ENCODE measurements around the gene PPDPF. TPM values are rescaled to one million over a fixed set of nuclear protein-coding genes. Genes with fewer than 3 reads are reported as not detected.

PPDPF gene
- total RNA-seq, 1 experiment from 2014 or later, result 245 TPM

DNA sequence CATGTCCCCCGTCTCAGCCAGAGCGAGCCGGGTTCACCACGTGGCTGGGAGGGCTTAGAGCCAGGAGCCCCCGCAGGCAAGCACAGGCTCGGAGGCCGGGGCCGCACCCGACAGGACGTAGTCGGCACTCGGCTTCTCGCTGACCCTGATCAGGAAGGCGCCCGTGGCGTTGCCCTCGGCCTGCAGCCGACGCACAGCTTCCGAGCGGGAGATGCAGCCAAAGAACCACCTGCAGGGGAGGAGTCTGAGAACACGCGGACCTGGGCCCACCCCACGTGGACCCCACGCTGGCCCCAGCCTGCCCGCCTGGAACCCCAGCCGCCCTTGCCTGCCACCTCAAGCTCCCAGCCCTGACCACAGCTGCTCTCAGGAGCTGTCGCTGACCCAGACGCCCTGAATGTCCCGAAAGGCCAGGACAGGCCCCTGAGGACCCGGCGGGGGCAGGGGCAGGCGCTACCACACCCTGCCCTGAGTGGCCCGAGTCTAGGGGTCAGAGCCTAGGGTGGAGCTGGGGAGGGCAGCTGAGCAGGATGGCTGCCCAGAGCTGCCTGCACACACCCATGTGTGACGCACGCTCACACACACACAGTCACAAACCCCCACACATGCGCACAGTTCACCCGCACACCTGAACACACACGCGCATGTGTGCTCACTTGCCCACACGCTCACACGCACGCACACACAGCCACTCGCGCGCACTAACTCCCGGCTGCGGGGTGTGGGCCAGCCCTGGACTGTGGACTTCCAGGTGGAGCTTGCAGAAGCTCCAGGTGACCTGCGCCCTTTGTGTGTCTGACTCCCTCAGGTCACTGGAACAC is 14.5 kb downstream of the PPDPF start:
- POLR2A ChIA-PET (ENCODE audit: unreplicated experiment), result interaction anchor here (0.5 kb wide), 2 partner anchors 15 to 41 kb away, joined by 3 to 4 read pairs; no protein-coding TSS in a partner anchor

DNA sequence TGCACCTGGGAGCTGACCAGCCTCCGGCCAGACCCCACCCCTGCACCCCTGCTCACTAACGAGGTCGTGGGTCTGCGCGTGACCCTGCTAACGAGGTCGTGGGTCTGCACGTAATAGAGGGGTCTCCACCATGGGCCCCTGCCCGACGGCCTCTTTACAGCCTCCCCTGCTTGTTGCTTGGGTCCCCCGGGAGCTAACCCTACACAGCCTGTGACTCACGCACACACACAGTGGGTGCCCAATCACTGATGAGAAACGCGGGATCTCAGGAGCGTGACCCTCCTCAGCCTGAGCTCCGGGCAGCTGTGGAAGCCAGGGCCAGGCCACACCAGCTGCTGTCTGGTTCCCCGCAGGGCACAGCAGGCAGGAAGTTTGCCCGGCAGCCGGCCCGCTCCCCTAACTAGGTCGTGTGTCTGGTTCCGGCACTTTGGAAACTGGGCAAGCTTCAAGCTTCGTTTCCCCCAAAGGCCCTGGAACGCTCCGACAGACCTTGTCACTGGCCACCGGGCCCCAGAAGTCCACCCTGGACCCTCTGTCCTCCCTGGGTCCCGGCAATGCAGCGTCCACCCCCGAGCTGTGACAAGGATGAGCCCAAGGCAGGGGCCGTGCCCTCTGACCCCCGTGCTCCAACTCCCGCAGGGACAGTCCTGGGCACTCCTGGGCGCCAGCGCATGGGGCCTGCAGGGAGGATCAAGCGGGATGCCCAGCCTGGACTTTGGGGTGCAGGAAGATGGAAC is 15.8 kb downstream of the PPDPF start:
- no TSS peak for BruUV-seq (replicated peaks)
- Histone ChIP-seq H3K27ac (ENCODE audit: low read length) (peak overlapping the region; percentile 85), H3K9me2 (replicated peaks; ENCODE audit: low read length) (no peaks in the 10 kb centered on the region), H3K27me3 (ENCODE audit: low read length) (no peaks in the 10 kb centered on the region), H3F3A (ENCODE audit: low read length, unreplicated experiment) (no peaks in the 10 kb centered on the region), H3K79me2 (ENCODE audit: low read length) (peaks cover 11% of the 10 kb centered on the region), H3K36me3 (ENCODE audit: low read depth, low read length) (no peaks in the 10 kb centered on the region), H4K20me1 (ENCODE audit: low read length) (no peaks in the 10 kb centered on the region), H3K4me1 (ENCODE audit: insufficient read depth, low read length) (peaks cover 33% of the 10 kb centered on the region), H3K4me2 (ENCODE audit: low read length) (peak overlapping the region; percentile 100), H3K9ac (ENCODE audit: low read length) (peak overlapping the region; percentile 83), H2AFZ (ENCODE audit: low read length) (peak overlapping the region; percentile 64), H3K9me3 (ENCODE audit: low read length) (no peaks in the 10 kb centered on the region), H3K4me3 (ENCODE audit: low read length) (peak overlapping the region; percentile 84)
- intact Hi-C loops (cut with micrococcal nuclease), result loop anchor here (2.0 to 5.0 kb wide), 6 partner anchors 44 to 421 kb away; partner anchors contain the start of genes GMEB2 and UCKL1
- ChIA-PET CTCF (interaction anchor here (2.7 kb wide), 1 partner anchor 105 kb away, joined by 76 read pairs; no protein-coding TSS in a partner anchor), POLR2A (ENCODE audit: unreplicated experiment) (interaction anchor here (0.5 to 2.2 kb wide), 8 partner anchors 13 to 719 kb away, joined by 3 to 24 read pairs (median 4); partner anchors contain the start of genes GMEB2, PCMTD2 and PPDPF)
- DNase-seq, result peak; percentile 72
- TF ChIP-seq EZH2phosphoT487 (IDR thresholded peaks at IDR 0.05; ENCODE audit: borderline replicate concordance, low read length) (no peak), EZH2 (IDR thresholded peaks at IDR 0.05; ENCODE audit: low read length, unreplicated experiment) (no peak)
- TF ChIP-seq, protein P1, sequence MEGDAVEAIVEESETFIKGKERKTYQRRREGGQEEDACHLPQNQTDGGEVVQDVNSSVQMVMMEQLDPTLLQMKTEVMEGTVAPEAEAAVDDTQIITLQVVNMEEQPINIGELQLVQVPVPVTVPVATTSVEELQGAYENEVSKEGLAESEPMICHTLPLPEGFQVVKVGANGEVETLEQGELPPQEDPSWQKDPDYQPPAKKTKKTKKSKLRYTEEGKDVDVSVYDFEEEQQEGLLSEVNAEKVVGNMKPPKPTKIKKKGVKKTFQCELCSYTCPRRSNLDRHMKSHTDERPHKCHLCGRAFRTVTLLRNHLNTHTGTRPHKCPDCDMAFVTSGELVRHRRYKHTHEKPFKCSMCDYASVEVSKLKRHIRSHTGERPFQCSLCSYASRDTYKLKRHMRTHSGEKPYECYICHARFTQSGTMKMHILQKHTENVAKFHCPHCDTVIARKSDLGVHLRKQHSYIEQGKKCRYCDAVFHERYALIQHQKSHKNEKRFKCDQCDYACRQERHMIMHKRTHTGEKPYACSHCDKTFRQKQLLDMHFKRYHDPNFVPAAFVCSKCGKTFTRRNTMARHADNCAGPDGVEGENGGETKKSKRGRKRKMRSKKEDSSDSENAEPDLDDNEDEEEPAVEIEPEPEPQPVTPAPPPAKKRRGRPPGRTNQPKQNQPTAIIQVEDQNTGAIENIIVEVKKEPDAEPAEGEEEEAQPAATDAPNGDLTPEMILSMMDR (conservative IDR thresholded peaks at IDR 0.05; ENCODE audit: low read depth, low read length), result no peak
- peak; percentile 3 for ATAC-seq

More for the DNA sequence above, 14.5 kb downstream of the PPDPF start:
- Histone ChIP-seq H3K9ac (ENCODE audit: low read length) (no peak overlapping the region), H3K9me3 (ENCODE audit: low read length) (no peaks in the 10 kb centered on the region), H3K4me2 (ENCODE audit: low read length) (no peak overlapping the region), H3K27me3 (ENCODE audit: low read length) (no peaks in the 10 kb centered on the region), H3K36me3 (ENCODE audit: low read depth, low read length) (no peaks in the 10 kb centered on the region), H4K20me1 (ENCODE audit: low read length) (no peaks in the 10 kb centered on the region), H3K27ac (ENCODE audit: low read length) (no peak overlapping the region), H3K79me2 (ENCODE audit: low read length) (peaks cover 11% of the 10 kb centered on the region), H2AFZ (ENCODE audit: low read length) (no peak overlapping the region), H3K4me3 (ENCODE audit: low read length) (no peak overlapping the region), H3K9me2 (replicated peaks; ENCODE audit: low read length) (no peaks in the 10 kb centered on the region), H3K4me1 (ENCODE audit: insufficient read depth, low read length) (peaks cover 31% of the 10 kb centered on the region), H3F3A (ENCODE audit: low read length, unreplicated experiment) (no peaks in the 10 kb centered on the region)
- TF ChIP-seq EZH2phosphoT487 (IDR thresholded peaks at IDR 0.05; ENCODE audit: borderline replicate concordance, low read length) (no peak), EZH2 (IDR thresholded peaks at IDR 0.05; ENCODE audit: low read length, unreplicated experiment) (no peak)
- TF ChIP-seq, protein P1 (conservative IDR thresholded peaks at IDR 0.05; ENCODE audit: low read depth, low read length), result no peak
- no peak for ATAC-seq
- CTCF ChIA-PET, result no interaction called here
- intact Hi-C loops (cut with micrococcal nuclease), result loop anchor here (5.0 kb wide), 5 partner anchors 92 to 608 kb away; partner anchors contain the start of genes DIDO1, GMEB2 and UCKL1
- no peak for DNase-seq
- no TSS peak for BruUV-seq (replicated peaks)
